Uterus (tissue), 2 donors: ENCODE measurements around the gene ZNF823.

Experiments
- CTCF ChIP-seq, 4 experiments: fragments of 200-600 bp in 2 of 4; fragments of 450-650 bp in 2 of 4; sonication (generic) in 2 of 4; IDR thresholded peaks; one replicate each; pipeline ENCODE4 v1.5.1; 2016 to 2019; ENCODE audit warnings: antibody characterized with exemption in 4 of 4, mild to moderate bottlenecking in 2 of 4, moderate library complexity in 1 of 4
- POLR2A ChIP-seq, 2 donors: fragments of 450-650 bp; IDR thresholded peaks; one replicate each; pipeline ENCODE4 v1.6.1; 2016; ENCODE audit warnings: antibody characterized with exemption in 2 of 2, mild to moderate bottlenecking in 1 of 2, moderate library complexity in 1 of 2

- TF ChIP-seq CTCF (IDR thresholded peaks at IDR 0.05) = no peak
- no peak for TF ChIP-seq POLR2A (IDR thresholded peaks at IDR 0.05)
Observed at GRCh38 chr19:11722414-11722813, 16.3 kb downstream of the ZNF823 start.
